SK-N-SH (cell line): ENCODE measurements around the gene BAIAP2.

Source experiments
- CHD2 ChIP-seq: fragments of 150-350 bp; IDR thresholded peaks from 2 replicates; pipeline ENCODE4 v1.6.1; 2018; ENCODE audit warnings: low read length; ENCODE audit not compliant: partially characterized antibody
- EP300 ChIP-seq, 2 experiments: IDR thresholded peaks; 2 replicates each; pipeline versions ENCODE4 v1.4.0 to v1.6.1; 2012; ENCODE audit warnings: borderline replicate concordance in 1 of 2, low read depth in 1 of 2, low read length in 1 of 2
- EZH2phosphoT487 ChIP-seq: fragments of 200-600 bp; sonication (generic); IDR thresholded peaks from 2 replicates; pipeline ENCODE4 v1.6.1; 2017; ENCODE audit warnings: low read depth, mixed run types, mild to moderate bottlenecking, antibody characterized with exemption, moderate library complexity, borderline replicate concordance
- MXI1 ChIP-seq: IDR thresholded peaks from 2 replicates; pipeline ENCODE4 v1.6.1; 2012; ENCODE audit warnings: mild to moderate bottlenecking, low read depth, low read length, improper control_type of control experiment
- TAF1 ChIP-seq: IDR thresholded peaks from 2 replicates; pipeline ENCODE4 v1.6.1; 2012; ENCODE audit warnings: low read depth, mild to moderate bottlenecking, low read length, moderate library complexity, borderline replicate concordance
- TF ChIP-seq, protein P1 (sequence below): fragments of 200-600 bp; sonication (generic); IDR thresholded peaks from 2 replicates; pipeline ENCODE4 v1.6.1; 2017; ENCODE audit warnings: antibody characterized with exemption, mild to moderate bottlenecking, moderate library complexity

GRCh38 chr17:81059026-81059425, 24.1 kb downstream of the BAIAP2 start:
- TF ChIP-seq TAF1 (no peak), EP300 (IDR thresholded peaks at IDR 0.05; ENCODE audit: borderline replicate concordance in 1 of 2, low read depth in 1 of 2, low read length in 1 of 2) (no peak), MXI1 (no peak), EZH2phosphoT487 (no peak), CHD2 (no peak)
- TF ChIP-seq, protein P1, sequence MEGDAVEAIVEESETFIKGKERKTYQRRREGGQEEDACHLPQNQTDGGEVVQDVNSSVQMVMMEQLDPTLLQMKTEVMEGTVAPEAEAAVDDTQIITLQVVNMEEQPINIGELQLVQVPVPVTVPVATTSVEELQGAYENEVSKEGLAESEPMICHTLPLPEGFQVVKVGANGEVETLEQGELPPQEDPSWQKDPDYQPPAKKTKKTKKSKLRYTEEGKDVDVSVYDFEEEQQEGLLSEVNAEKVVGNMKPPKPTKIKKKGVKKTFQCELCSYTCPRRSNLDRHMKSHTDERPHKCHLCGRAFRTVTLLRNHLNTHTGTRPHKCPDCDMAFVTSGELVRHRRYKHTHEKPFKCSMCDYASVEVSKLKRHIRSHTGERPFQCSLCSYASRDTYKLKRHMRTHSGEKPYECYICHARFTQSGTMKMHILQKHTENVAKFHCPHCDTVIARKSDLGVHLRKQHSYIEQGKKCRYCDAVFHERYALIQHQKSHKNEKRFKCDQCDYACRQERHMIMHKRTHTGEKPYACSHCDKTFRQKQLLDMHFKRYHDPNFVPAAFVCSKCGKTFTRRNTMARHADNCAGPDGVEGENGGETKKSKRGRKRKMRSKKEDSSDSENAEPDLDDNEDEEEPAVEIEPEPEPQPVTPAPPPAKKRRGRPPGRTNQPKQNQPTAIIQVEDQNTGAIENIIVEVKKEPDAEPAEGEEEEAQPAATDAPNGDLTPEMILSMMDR = no peak
